GM21360 (cell line): ENCODE data around the gene RAB34.

Experiments
- ATAC-seq: cut with Tn5 transposase; IDR thresholded peaks from one replicate; pipeline ENCODE4 v1.9.1; 2021; ENCODE audit warnings: mild to moderate bottlenecking, moderate library complexity; ENCODE audit not compliant: unreplicated experiment

RAB34 gene

GRCh38 chr17:28712705-28713415 lies 4.8 kb downstream of the RAB34 start:
- no peak for ATAC-seq

- ATAC-seq, result no peak
These were observed 5.5 kb downstream of the RAB34 start for GRCh38 chr17:28712032-28712704.

GRCh38 chr17:28711723-28712031 lies 6.0 kb downstream of the RAB34 start, which contains the start of gene PROCA1:
Gene PROCA1, minus strand, starts transcription at chr17:28711888. Its CDS starts 228 bp downstream, at chr17:28711660.
- no peak for ATAC-seq

- ATAC-seq, result peak; percentile 75
These were observed 6.6 kb downstream of the RAB34 start for GRCh38 chr17:28710861-28711722.

GRCh38 chr17:28707339-28707720 lies 10.3 kb downstream of the RAB34 start:
- no peak for ATAC-seq

GRCh38 chr17:28706471-28707338 lies 11.0 kb downstream of the RAB34 start:
- ATAC-seq, result no peak

- no peak for ATAC-seq
These were observed 11.8 kb downstream of the RAB34 start for GRCh38 chr17:28705728-28706334.

- no peak for ATAC-seq
These were observed 12.5 kb downstream of the RAB34 start for GRCh38 chr17:28705074-28705659.

GRCh38 chr17:28704219-28704858 lies 13.3 kb downstream of the RAB34 start:
- ATAC-seq, result no peak

- no peak for ATAC-seq
These were observed 14.0 kb downstream of the RAB34 start for GRCh38 chr17:28703552-28704218.

- no peak for ATAC-seq
These were observed 14.9 kb downstream of the RAB34 start for GRCh38 chr17:28702752-28703150.

- no peak for ATAC-seq
These were observed 15.5 kb downstream of the RAB34 start for GRCh38 chr17:28702026-28702751.

GRCh38 chr17:28700830-28701492 lies 16.7 kb downstream of the RAB34 start:
- ATAC-seq, result no peak

- no peak for ATAC-seq
These were observed 17.4 kb downstream of the RAB34 start for GRCh38 chr17:28700278-28700677.

GRCh38 chr17:28698253-28698941 lies 19.3 kb downstream of the RAB34 start:
- ATAC-seq, result no peak

- ATAC-seq, result no peak
These were observed 23.8 kb downstream of the RAB34 start for GRCh38 chr17:28693869-28694268.

- ATAC-seq, result no peak
These were observed 28.7 kb downstream of the RAB34 start for GRCh38 chr17:28689011-28689410.
